GM18520 (cell line): Measurements from ENCODE around the gene SDHC.
"Not testable (repeated sequence)": the region's sequence is repeated elsewhere in the genome, so short reads cannot be mapped to it uniquely, and the experiment has no call there.

Experiments used
- ATAC-seq: cut with Tn5 transposase; IDR thresholded peaks from one replicate; pipeline ENCODE4 v1.9.1; 2021; ENCODE audit not compliant: unreplicated experiment

The SDHC gene

GRCh38 chr1:161309868-161310267 lies 4.3 kb upstream of the SDHC start, which contains the start of gene MPZ:
Gene MPZ (minus strand): TSS chr1:161309968. CDS start chr1:161309905, 63 bp downstream.
- ATAC-seq, result no peak

GRCh38 chr1:161311595-161312181 lies 2.5 kb upstream of the SDHC start:
- ATAC-seq, result no peak

GRCh38 chr1:161313554-161314200 lies 504 bp upstream of the SDHC start:
- no peak for ATAC-seq

GRCh38 chr1:161315841-161316674 lies 1.9 kb downstream of the SDHC start:
- ATAC-seq, result not testable (repeated sequence)

GRCh38 chr1:161324020-161324419 lies 9.8 kb downstream of the SDHC start:
- no peak for ATAC-seq

DNA sequence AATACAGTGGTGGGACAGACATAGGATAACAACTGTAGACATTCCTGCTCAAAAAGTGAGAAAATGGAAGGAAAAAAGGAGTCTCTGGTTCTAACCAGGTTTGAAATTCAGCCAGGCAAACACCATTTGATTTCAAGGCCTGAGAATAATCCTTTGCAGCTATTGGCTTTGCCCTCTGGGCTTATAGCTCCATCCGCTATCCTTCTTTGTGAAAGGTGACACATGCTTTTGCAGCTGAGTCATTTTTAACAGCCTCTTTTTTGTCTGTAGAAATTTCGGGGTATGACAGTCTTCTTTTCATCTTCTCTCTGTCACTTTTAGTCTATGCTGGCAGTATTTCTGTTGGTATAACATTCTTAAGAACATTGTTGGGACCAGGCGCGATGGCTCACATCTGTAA lies 16.2 kb downstream of the SDHC start:
- no peak for ATAC-seq

- no peak for ATAC-seq
These were observed 19.0 kb downstream of the SDHC start for GRCh38 chr1:161333166-161333565.

GRCh38 chr1:161335796-161336195 lies 21.6 kb downstream of the SDHC start:
- ATAC-seq, result no peak

DNA sequence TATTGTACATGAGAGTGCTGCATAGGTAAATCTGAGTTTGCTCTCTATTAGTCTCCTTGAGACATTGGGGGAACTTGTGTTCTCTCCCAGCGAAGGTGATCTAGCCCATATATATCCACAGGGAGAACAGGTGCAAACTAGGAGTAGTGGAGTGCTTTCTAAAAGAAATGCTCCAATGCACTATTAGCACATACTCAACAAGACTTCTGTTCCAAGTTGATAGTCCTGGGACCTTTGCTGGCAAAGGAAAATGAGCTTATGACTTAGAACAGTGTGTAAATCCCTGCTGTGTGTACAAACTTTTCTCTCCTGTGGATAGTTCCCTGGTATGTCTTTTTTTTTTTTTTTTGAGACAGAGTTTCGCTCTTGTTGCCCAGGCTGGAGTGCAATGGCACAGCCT lies 28.0 kb downstream of the SDHC start:
- no peak for ATAC-seq

DNA sequence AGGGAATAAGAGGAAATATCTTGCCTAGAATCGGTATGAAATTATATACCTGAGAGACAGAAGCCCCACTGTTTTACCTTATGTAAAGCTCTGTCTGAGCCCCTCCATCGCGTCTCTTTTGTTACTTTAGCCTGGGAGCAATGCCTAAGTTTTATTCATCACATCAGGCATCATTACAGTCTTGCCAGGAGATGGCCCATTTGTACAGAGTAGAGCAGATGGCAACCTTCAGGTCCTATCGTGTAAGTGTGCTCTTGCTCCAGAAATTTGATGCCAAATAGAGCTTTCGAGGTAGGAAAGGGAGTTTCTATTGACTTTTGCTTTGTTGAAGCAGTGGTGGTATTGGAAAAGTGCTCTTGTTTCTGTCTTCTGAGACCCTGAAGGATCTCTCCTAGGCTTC lies 28.6 kb downstream of the SDHC start:
- no peak for ATAC-seq

GRCh38 chr1:161350671-161351070 lies 36.5 kb downstream of the SDHC start:
- ATAC-seq, result no peak

GRCh38 chr1:161351482-161351881 lies 37.3 kb downstream of the SDHC start:
- ATAC-seq, result no peak

DNA sequence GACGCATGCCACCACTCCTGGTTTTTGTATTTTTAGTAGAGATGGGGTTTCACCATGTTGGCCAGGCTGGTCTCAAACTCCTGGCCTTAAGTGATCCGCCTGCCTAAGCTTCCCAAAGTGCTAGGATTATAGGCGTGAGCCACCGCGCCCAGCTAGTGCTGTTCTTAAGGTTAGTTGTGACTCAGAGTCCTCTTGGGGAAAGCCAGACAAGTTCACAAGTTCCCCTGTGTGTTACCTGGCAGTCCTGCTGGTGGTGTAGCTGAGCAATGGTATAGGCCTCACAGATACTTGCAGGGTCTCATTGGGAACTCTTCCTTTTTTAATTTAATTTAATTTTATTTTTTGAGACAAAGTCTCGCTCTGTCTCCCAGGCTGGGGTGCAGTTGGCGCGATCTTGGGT lies 42.9 kb downstream of the SDHC start:
- no peak for ATAC-seq

GRCh38 chr1:161359291-161359690 lies 45.1 kb downstream of the SDHC start:
- no peak for ATAC-seq

- no peak for ATAC-seq
These were observed 50.2 kb downstream of the SDHC start for GRCh38 chr1:161364332-161364731.

DNA sequence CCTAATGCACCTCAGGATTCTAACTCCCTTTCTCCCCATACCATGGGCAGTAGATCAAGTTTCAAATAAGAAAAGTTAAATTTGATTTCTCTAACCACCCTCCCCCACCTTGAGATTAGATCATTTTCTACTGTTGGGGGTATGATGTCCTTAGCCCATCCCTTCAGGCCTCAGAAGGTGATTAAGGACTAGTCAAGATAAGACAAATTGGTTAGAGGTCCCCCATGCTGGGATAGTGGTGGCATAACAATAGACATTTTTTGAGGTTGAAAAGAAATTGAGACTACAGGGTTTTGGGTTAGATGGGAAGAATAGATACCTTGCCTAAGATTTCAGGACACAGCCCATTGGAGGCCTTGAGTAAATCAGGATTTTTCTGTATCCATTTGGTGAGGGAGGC lies 51.0 kb downstream of the SDHC start:
- ATAC-seq, result no peak

GRCh38 chr1:161367684-161368400 lies 53.7 kb downstream of the SDHC start, which contains the start of gene CFAP126:
Gene CFAP126 (minus strand): TSS chr1:161367876. CDS start chr1:161367868, 8 bp downstream.
- ATAC-seq, result peak; percentile 91

GRCh38 chr1:161373442-161373841 lies 59.3 kb downstream of the SDHC start:
- no peak for ATAC-seq

DNA sequence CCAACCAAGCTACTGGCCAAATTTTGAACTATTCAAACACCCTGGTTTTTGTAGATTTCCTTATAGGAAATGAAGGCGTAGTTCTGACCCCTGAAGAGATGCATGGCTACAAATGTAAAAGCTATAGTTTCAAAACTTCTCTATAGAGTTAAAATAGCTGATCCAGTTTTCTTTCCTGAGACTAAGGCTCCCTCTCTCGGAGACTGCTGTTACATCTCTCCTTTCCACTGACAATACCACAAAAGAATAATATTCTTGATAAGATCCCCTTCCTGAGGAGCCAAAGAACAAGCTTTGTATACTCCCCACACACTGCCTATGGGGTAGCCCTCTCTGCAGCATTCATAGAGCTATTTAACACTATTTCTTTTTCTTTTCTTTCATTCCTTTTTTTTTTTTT lies 60.2 kb downstream of the SDHC start:
- ATAC-seq, result no peak

- ATAC-seq, result no peak
These were observed 63.8 kb downstream of the SDHC start for GRCh38 chr1:161378014-161378413.

- no peak for ATAC-seq
These were observed 64.9 kb downstream of the SDHC start for GRCh38 chr1:161379071-161379470.
